H9 (cell line): ENCODE measurements around the gene CREB5. TPM values are rescaled to one million over a fixed set of nuclear protein-coding genes. Genes with fewer than 3 reads are reported as not detected.

Experiments
- DNase-seq: peaks from one replicate; pipeline ENCODE4 v3.0.0-alpha.2; 2017
- H2AFZ ChIP-seq: one replicate; pipeline ENCODE4 v1.6.1; 2013; ENCODE audit warnings: mild to moderate bottlenecking, low read length, control low read depth, moderate library complexity
- H2AK5ac ChIP-seq: 2 replicates; pipeline ENCODE4 v1.6.1; 2013; ENCODE audit warnings: low read length, control low read depth, mixed read lengths; ENCODE audit not compliant: insufficient read length
- H2BK120ac ChIP-seq: one replicate; pipeline ENCODE4 v1.6.1; 2013; ENCODE audit warnings: low read depth, mild to moderate bottlenecking, low read length, control low read depth, inconsistent platforms; ENCODE audit not compliant: poor library complexity, severe bottlenecking
- H2BK12ac ChIP-seq: 2 replicates; pipeline ENCODE4 v1.6.1; 2013; ENCODE audit warnings: low read length, control low read depth, mixed read lengths, low read depth; ENCODE audit not compliant: insufficient read length
- H2BK15ac ChIP-seq: 2 replicates; pipeline ENCODE4 v1.6.1; 2013; ENCODE audit warnings: low read depth, low read length, control low read depth
- H2BK20ac ChIP-seq: one replicate; pipeline ENCODE4 v1.6.1; 2013; ENCODE audit warnings: low read depth, mild to moderate bottlenecking, low read length, control low read depth, inconsistent platforms; ENCODE audit not compliant: poor library complexity, severe bottlenecking
- H2BK5ac ChIP-seq: 2 replicates; pipeline ENCODE4 v1.6.1; 2013; ENCODE audit warnings: low read length, control low read depth, mixed read lengths; ENCODE audit not compliant: insufficient read length
- H3K14ac ChIP-seq: 2 replicates; pipeline ENCODE4 v1.6.1; 2013; ENCODE audit warnings: low read length, control low read depth; ENCODE audit not compliant: insufficient read depth
- H3K18ac ChIP-seq: 2 replicates; pipeline ENCODE4 v1.6.1; 2013; ENCODE audit warnings: low read depth, mild to moderate bottlenecking, mixed read lengths, low read length, control low read depth; ENCODE audit not compliant: insufficient read length
- H3K23ac ChIP-seq: 2 replicates; pipeline ENCODE4 v1.6.1; 2013; ENCODE audit warnings: low read length, control low read depth, mixed read lengths, low read depth; ENCODE audit not compliant: insufficient read length
- H3K23me2 ChIP-seq: 2 replicates; pipeline ENCODE4 v1.6.1; 2013; ENCODE audit warnings: low read depth, mild to moderate bottlenecking, mixed read lengths, low read length, control low read depth; ENCODE audit not compliant: insufficient read length, poor library complexity, severe bottlenecking
- H3K27ac ChIP-seq: 2 replicates; pipeline ENCODE4 v1.5.1; 2013; ENCODE audit warnings: low read length, control low read depth, mixed read lengths, low read depth; ENCODE audit not compliant: insufficient read length
- H3K27me3 ChIP-seq: 2 replicates; pipeline ENCODE4 v1.6.1; 2013; ENCODE audit warnings: low read length, control low read depth, inconsistent platforms; ENCODE audit not compliant: insufficient read depth
- H3K4ac ChIP-seq: 2 replicates; pipeline ENCODE4 v1.6.1; 2013; ENCODE audit warnings: low read depth, mild to moderate bottlenecking, control low read depth, inconsistent platforms, low read length, moderate library complexity
- H3K4me1 ChIP-seq: 2 replicates; pipeline ENCODE4 v1.6.1; 2013; ENCODE audit warnings: low read length, control low read depth, inconsistent platforms; ENCODE audit not compliant: insufficient read depth
- H3K4me2 ChIP-seq: 2 replicates; pipeline ENCODE4 v1.6.1; 2013; ENCODE audit warnings: low read length, control low read depth, mixed read lengths; ENCODE audit not compliant: insufficient read length, insufficient read depth
- H3K56ac ChIP-seq: 2 replicates; pipeline ENCODE4 v1.6.1; 2013; ENCODE audit warnings: low read depth, mild to moderate bottlenecking, mixed read lengths, low read length, control low read depth; ENCODE audit not compliant: insufficient read length
- H3K79me1 ChIP-seq: 2 replicates; pipeline ENCODE4 v1.6.1; 2013; ENCODE audit warnings: low read depth, mild to moderate bottlenecking, moderate library complexity, low read length, control low read depth, inconsistent platforms; ENCODE audit not compliant: insufficient read depth, poor library complexity, severe bottlenecking
- H3K79me2 ChIP-seq: 2 replicates; pipeline ENCODE4 v1.6.1; 2013; ENCODE audit warnings: low read length, control low read depth, inconsistent platforms; ENCODE audit not compliant: insufficient read depth
- H3K9ac ChIP-seq: 2 replicates; pipeline ENCODE4 v1.6.1; 2013; ENCODE audit warnings: low read length, control low read depth, mixed read lengths; ENCODE audit not compliant: insufficient read length; ENCODE audit errors: extremely low read depth
- H3K9me3 ChIP-seq: one replicate; pipeline ENCODE4 v1.6.1; 2013; ENCODE audit warnings: low read depth, low read length, inconsistent platforms; ENCODE audit not compliant: control insufficient read depth
- H3T11ph ChIP-seq: one replicate; pipeline ENCODE4 v1.6.1; 2013; ENCODE audit warnings: mild to moderate bottlenecking, low read length, control low read depth, inconsistent platforms
- H4K20me1 ChIP-seq: one replicate; pipeline ENCODE4 v1.6.1; 2013; ENCODE audit not compliant: control insufficient read depth, insufficient read length, insufficient read depth
- H4K5ac ChIP-seq: 2 replicates; pipeline ENCODE4 v1.6.1; 2013; ENCODE audit warnings: low read depth, mild to moderate bottlenecking, mixed read lengths, low read length, control low read depth; ENCODE audit not compliant: insufficient read length
- H4K8ac ChIP-seq: replicated peaks from 2 replicates; pipeline ENCODE4 v1.6.1; 2013; ENCODE audit warnings: low read length, control low read depth, mixed read lengths, low read depth; ENCODE audit not compliant: insufficient read length
- H4K91ac ChIP-seq: 2 replicates; pipeline ENCODE4 v1.6.1; 2013; ENCODE audit warnings: low read depth, mild to moderate bottlenecking, moderate library complexity, mixed read lengths, low read length, control low read depth; ENCODE audit not compliant: insufficient read length
- H3K27ac Mint-ChIP-seq, 3 experiments: 2 replicates in 2 of 3; 3 replicates in 1 of 3; pipeline ENCODE4 v1.8.0; 2020 to 2021; ENCODE audit warnings: mixed read lengths in 3 of 3, mild to moderate bottlenecking in 1 of 3, moderate library complexity in 1 of 3
- H3K27me3 Mint-ChIP-seq: 2 replicates; pipeline ENCODE4 v1.8.0; 2021; ENCODE audit warnings: low read depth, mild to moderate bottlenecking, moderate library complexity, mixed read lengths
- H3K36me3 Mint-ChIP-seq, 3 experiments: 2 replicates in 2 of 3; 3 replicates in 1 of 3; pipeline ENCODE4 v1.8.0; 2020 to 2021; ENCODE audit warnings: low read depth in 3 of 3, mixed read lengths in 3 of 3; ENCODE audit not compliant: insufficient read depth in 1 of 3
- H3K4me1 Mint-ChIP-seq, 2 experiments: 2 replicates each; pipeline ENCODE4 v1.8.0; 2020; ENCODE audit warnings: mixed read lengths in 2 of 2
- H3K4me3 Mint-ChIP-seq, 2 experiments: 2 replicates in 1 of 2; 3 replicates in 1 of 2; pipeline ENCODE4 v1.8.0; 2020 to 2021; ENCODE audit warnings: mild to moderate bottlenecking in 2 of 2, mixed read lengths in 2 of 2, moderate library complexity in 1 of 2
- H3K9me3 Mint-ChIP-seq, 2 experiments: 2 replicates in 1 of 2; 3 replicates in 1 of 2; pipeline ENCODE4 v1.8.0; 2020; ENCODE audit warnings: mild to moderate bottlenecking in 2 of 2, mixed read lengths in 2 of 2, moderate library complexity in 1 of 2
- whole genome bisulfite sequencing: extraction: QIAGEN DNeasy Blood & Tissue Kit; methylation state at CpG from one replicate; pipeline ENCODE4 v1.1.7; 2013; ENCODE audit warnings: missing lambda C conversion rate, low lambda C conversion rate, mixed read lengths; ENCODE audit not compliant: insufficient read length; ENCODE audit errors: extremely low coverage; 5-methylcytosine and 5-hydroxymethylcytosine counted together
- total RNA-seq: library from RNA; stranded (reverse); gene quantifications from 2 replicates; pipeline ENCODE4 v1.2.1, GENCODE V29; 2021
- TF ChIP-seq, protein P1 (sequence below): fragments of 200-600 bp; sonication (generic); conservative IDR thresholded peaks from 3 replicates; pipeline ENCODE4 v1.8.0; 2021; ENCODE audit warnings: antibody characterized with exemption, mild to moderate bottlenecking

The CREB5 gene
- total RNA-seq, 1 experiment from 2014 or later = 4.0 TPM

DNA sequence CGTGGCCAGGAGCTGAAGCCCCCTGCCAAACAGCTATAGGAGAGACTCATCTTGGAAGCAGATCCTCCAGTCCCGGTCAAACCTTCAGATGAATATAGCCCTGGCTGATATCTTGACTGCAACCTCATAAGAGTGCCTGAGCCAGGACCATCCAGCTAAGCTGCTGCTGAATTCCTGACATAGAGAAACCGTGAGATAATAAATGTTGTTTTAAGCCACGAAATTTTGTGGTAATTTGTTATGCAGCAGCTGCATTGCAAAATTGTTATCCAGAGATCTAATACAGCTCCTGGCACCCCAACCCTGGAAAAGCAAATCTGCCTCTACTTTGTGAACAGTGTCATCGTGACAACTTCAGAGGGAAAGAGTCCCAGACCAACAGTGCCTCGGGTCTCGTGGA lies 119.9 kb downstream of the CREB5 start:
- peaks cover 5% of the 10 kb centered on the region for H3K27me3 Mint-ChIP-seq
- H3K23me2 ChIP-seq = no peaks in the 10 kb centered on the region
- no peak overlapping the region for H3K27ac Mint-ChIP-seq
- no peak overlapping the region for H4K91ac ChIP-seq
- H2BK20ac ChIP-seq = no peak overlapping the region
- no peak overlapping the region for H4K8ac ChIP-seq
- peaks cover 9 to 10% of the 10 kb centered on the region in 2 experiments; a peak in 4 of 5 replicates for H3K9me3 Mint-ChIP-seq
- H3T11ph ChIP-seq = no peak overlapping the region
- H3K4me3 Mint-ChIP-seq = no peak overlapping the region
- peaks cover 10% of the 10 kb centered on the region; the same call in 1 of the 2 replicates for H3K4me1 ChIP-seq
- H2BK5ac ChIP-seq = no peak overlapping the region
- H3K56ac ChIP-seq = no peak overlapping the region
- peaks cover 4 to 12% (median 4%) of the 10 kb centered on the region in 3 experiments; a peak in 4 of 7 replicates for H3K36me3 Mint-ChIP-seq
- no peak overlapping the region for H3K27ac ChIP-seq
- no CpG with 5 or more reads among the region's 7 CpGs for WGBS
- TF ChIP-seq, protein P1, sequence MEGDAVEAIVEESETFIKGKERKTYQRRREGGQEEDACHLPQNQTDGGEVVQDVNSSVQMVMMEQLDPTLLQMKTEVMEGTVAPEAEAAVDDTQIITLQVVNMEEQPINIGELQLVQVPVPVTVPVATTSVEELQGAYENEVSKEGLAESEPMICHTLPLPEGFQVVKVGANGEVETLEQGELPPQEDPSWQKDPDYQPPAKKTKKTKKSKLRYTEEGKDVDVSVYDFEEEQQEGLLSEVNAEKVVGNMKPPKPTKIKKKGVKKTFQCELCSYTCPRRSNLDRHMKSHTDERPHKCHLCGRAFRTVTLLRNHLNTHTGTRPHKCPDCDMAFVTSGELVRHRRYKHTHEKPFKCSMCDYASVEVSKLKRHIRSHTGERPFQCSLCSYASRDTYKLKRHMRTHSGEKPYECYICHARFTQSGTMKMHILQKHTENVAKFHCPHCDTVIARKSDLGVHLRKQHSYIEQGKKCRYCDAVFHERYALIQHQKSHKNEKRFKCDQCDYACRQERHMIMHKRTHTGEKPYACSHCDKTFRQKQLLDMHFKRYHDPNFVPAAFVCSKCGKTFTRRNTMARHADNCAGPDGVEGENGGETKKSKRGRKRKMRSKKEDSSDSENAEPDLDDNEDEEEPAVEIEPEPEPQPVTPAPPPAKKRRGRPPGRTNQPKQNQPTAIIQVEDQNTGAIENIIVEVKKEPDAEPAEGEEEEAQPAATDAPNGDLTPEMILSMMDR = no peak
- no peak overlapping the region for H3K9ac ChIP-seq
- no peak for DNase-seq
- no peaks in the 10 kb centered on the region for H3K79me1 ChIP-seq
- H3K27me3 ChIP-seq = no peaks in the 10 kb centered on the region
- H2AFZ ChIP-seq = no peak overlapping the region
- H3K79me2 ChIP-seq = no peaks in the 10 kb centered on the region
- no peak overlapping the region for H3K14ac ChIP-seq
- no peak overlapping the region for H2AK5ac ChIP-seq
- H3K9me3 ChIP-seq = no peaks in the 10 kb centered on the region
- H4K20me1 ChIP-seq = no peaks in the 10 kb centered on the region
- no peak overlapping the region for H3K23ac ChIP-seq
- no peak overlapping the region for H4K5ac ChIP-seq
- H3K4me2 ChIP-seq = no peak overlapping the region
- no peak overlapping the region for H2BK120ac ChIP-seq
- H3K4ac ChIP-seq = no peak overlapping the region
- no peak overlapping the region for H3K18ac ChIP-seq
- H2BK12ac ChIP-seq = no peak overlapping the region
- H3K4me1 Mint-ChIP-seq = peaks cover 21 to 23% of the 10 kb centered on the region in 2 experiments
- no peak overlapping the region for H2BK15ac ChIP-seq
